ENCODE results near the gene RHEB.
A peak's percentile ranks its signal among the peaks of the same experiment; 100 is the strongest.

RHEB gene

GRCh38 chr7:151456276-151456675 lies 63.4 kb downstream of the RHEB start:
- in situ Hi-C loops (cut with HindIII; ENCODE audit: low pct_ligation_motif_present, low pct_unique_long_range_greater_than_20kb, low sequenced_read_pairs): no loop called here
- DNase-seq: no peak

- in situ Hi-C loops (cut with HindIII; ENCODE audit: low pct_ligation_motif_present, low pct_unique_long_range_greater_than_20kb, low sequenced_read_pairs): no loop called here
- DNase-seq: no peak
Observed at GRCh38 chr7:151455690-151456089, 64.0 kb downstream of the RHEB start.

GRCh38 chr7:151454932-151455530 lies 64.7 kb downstream of the RHEB start:
- in situ Hi-C loops (cut with HindIII; ENCODE audit: low pct_ligation_motif_present, low pct_unique_long_range_greater_than_20kb, low sequenced_read_pairs): no loop called here
- DNase-seq: no peak

GRCh38 chr7:151454305-151454704 lies 65.4 kb downstream of the RHEB start:
- in situ Hi-C loops (cut with HindIII; ENCODE audit: low pct_ligation_motif_present, low pct_unique_long_range_greater_than_20kb, low sequenced_read_pairs): no loop called here
- DNase-seq: no peak

GRCh38 chr7:151453326-151453791 lies 66.3 kb downstream of the RHEB start:
- no peak for DNase-seq
- in situ Hi-C loops (cut with HindIII; ENCODE audit: low pct_ligation_motif_present, low pct_unique_long_range_greater_than_20kb, low sequenced_read_pairs): no loop called here

- in situ Hi-C loops (cut with HindIII; ENCODE audit: low pct_ligation_motif_present, low pct_unique_long_range_greater_than_20kb, low sequenced_read_pairs): no loop called here
- DNase-seq: no peak
Observed at GRCh38 chr7:151452680-151453325, 66.9 kb downstream of the RHEB start.

- in situ Hi-C loops (cut with HindIII; ENCODE audit: low pct_ligation_motif_present, low pct_unique_long_range_greater_than_20kb, low sequenced_read_pairs): no loop called here
Observed at GRCh38 chr7:151451626-151452571, 67.8 kb downstream of the RHEB start.

GRCh38 chr7:151451156-151451555 lies 68.5 kb downstream of the RHEB start:
- no peak for DNase-seq
- in situ Hi-C loops (cut with HindIII; ENCODE audit: low pct_ligation_motif_present, low pct_unique_long_range_greater_than_20kb, low sequenced_read_pairs): no loop called here

More at GRCh38 chr7:151451626-151452571, 67.8 kb downstream of the RHEB start:
- no peak for DNase-seq

GRCh38 chr7:151449990-151450389 lies 69.7 kb downstream of the RHEB start:
- in situ Hi-C loops (cut with HindIII; ENCODE audit: low pct_ligation_motif_present, low pct_unique_long_range_greater_than_20kb, low sequenced_read_pairs): loop anchor here (10.0 kb wide), 1 partner anchor 85 kb away; no protein-coding TSS in a partner anchor
- no peak for DNase-seq

GRCh38 chr7:151448261-151449252 lies 71.1 kb downstream of the RHEB start:
- in situ Hi-C loops (cut with HindIII; ENCODE audit: low pct_ligation_motif_present, low pct_unique_long_range_greater_than_20kb, low sequenced_read_pairs): loop anchor here (10.0 kb wide), 1 partner anchor 84 kb away; no protein-coding TSS in a partner anchor
- peak; percentile 75 for DNase-seq

GRCh38 chr7:151447901-151448260 lies 71.8 kb downstream of the RHEB start:
- no peak for DNase-seq
- in situ Hi-C loops (cut with HindIII; ENCODE audit: low pct_ligation_motif_present, low pct_unique_long_range_greater_than_20kb, low sequenced_read_pairs): loop anchor here (10.0 kb wide), 1 partner anchor 83 kb away; no protein-coding TSS in a partner anchor

- in situ Hi-C loops (cut with HindIII; ENCODE audit: low pct_ligation_motif_present, low pct_unique_long_range_greater_than_20kb, low sequenced_read_pairs): loop anchor here (10.0 kb wide), 1 partner anchor 83 kb away; no protein-coding TSS in a partner anchor
- no peak for DNase-seq
Observed at GRCh38 chr7:151447312-151447711, 72.4 kb downstream of the RHEB start.

GRCh38 chr7:151446412-151446811 lies 73.3 kb downstream of the RHEB start:
- no peak for DNase-seq
- in situ Hi-C loops (cut with HindIII; ENCODE audit: low pct_ligation_motif_present, low pct_unique_long_range_greater_than_20kb, low sequenced_read_pairs): loop anchor here (10.0 kb wide), 1 partner anchor 82 kb away; no protein-coding TSS in a partner anchor

- in situ Hi-C loops (cut with HindIII; ENCODE audit: low pct_ligation_motif_present, low pct_unique_long_range_greater_than_20kb, low sequenced_read_pairs): loop anchor here (10.0 kb wide), 1 partner anchor 80 kb away; no protein-coding TSS in a partner anchor
- DNase-seq: no peak
Observed at GRCh38 chr7:151444632-151445031, 75.1 kb downstream of the RHEB start.

GRCh38 chr7:151442776-151443496 lies 76.8 kb downstream of the RHEB start:
- in situ Hi-C loops (cut with HindIII; ENCODE audit: low pct_ligation_motif_present, low pct_unique_long_range_greater_than_20kb, low sequenced_read_pairs): loop anchor here (10.0 kb wide), 1 partner anchor 78 kb away; no protein-coding TSS in a partner anchor
- no peak for DNase-seq

GRCh38 chr7:151440799-151441445 lies 78.8 kb downstream of the RHEB start:
- in situ Hi-C loops (cut with HindIII; ENCODE audit: low pct_ligation_motif_present, low pct_unique_long_range_greater_than_20kb, low sequenced_read_pairs): loop anchor here (10.0 kb wide), 1 partner anchor 76 kb away; no protein-coding TSS in a partner anchor
- DNase-seq: no peak
